HepG2 (cell line): Measurements from ENCODE around the gene PDE3B. TPM values are rescaled to one million over a fixed set of nuclear protein-coding genes. Genes with fewer than 3 reads are reported as not detected.

Source experiments
- ARID5B ChIP-seq: IDR thresholded peaks from 2 replicates; pipeline ENCODE4 v1.4.0; 2020; ENCODE audit warnings: mild to moderate bottlenecking, missing genetic modification reagents
- EP300 ChIP-seq, 3 experiments: sonication (generic) in 1 of 3; formaldehyde crosslinking in 1 of 3; IDR thresholded peaks; 2 replicates each; pipeline versions ENCODE4 v1.5.1 to v1.6.1; 2011 to 2020; ENCODE audit warnings: low read depth in 2 of 3, low read length in 2 of 3, borderline replicate concordance in 1 of 3, improper control_type of control experiment in 1 of 3, mild to moderate bottlenecking in 1 of 3, missing genetic modification reagents in 1 of 3, moderate library complexity in 1 of 3
- MAFF ChIP-seq: IDR thresholded peaks from 2 replicates; pipeline ENCODE4 v1.6.1; 2011; ENCODE audit warnings: low read depth, low read length, improper control_type of control experiment
- MAFG ChIP-seq: sonication (generic); formaldehyde crosslinking; IDR thresholded peaks from 2 replicates; pipeline ENCODE4 v1.5.1; 2020; ENCODE audit warnings: mild to moderate bottlenecking, missing genetic modification reagents
- RBM39 ChIP-seq: fragments of 200-400 bp; formaldehyde crosslinking; IDR thresholded peaks from one replicate; pipeline ENCODE4 v1.6.1; 2018; ENCODE audit warnings: antibody characterized with exemption, mild to moderate bottlenecking, low read depth, low read length; ENCODE audit not compliant: poor library complexity, severe bottlenecking
- SKIL ChIP-seq: sonication (generic); formaldehyde crosslinking; IDR thresholded peaks from 2 replicates; pipeline ENCODE4 v1.8.0; 2022; ENCODE audit warnings: missing genetic modification reagents, mild to moderate bottlenecking, moderate library complexity, borderline replicate concordance
- SP4 ChIP-seq: sonication (generic); formaldehyde crosslinking; IDR thresholded peaks from 2 replicates; pipeline ENCODE4 v1.8.1; 2023; ENCODE audit warnings: mild to moderate bottlenecking, missing genetic modification reagents
- ZNF792 ChIP-seq: IDR thresholded peaks from 2 replicates; pipeline ENCODE4 v1.6.1; 2016
- polyA plus RNA-seq, 8 experiments: library from polyadenylated mRNA; depleted of rRNA in 3 of 8; stranded (reverse) in 7 of 8; unstranded in 1 of 8; fragments of >200 nt; fragmentation: Illumina TruSeq in 4 of 8; extraction: Trizol in 4 of 8; gene quantifications; 2 replicates each; pipeline versions ENCODE4 v1.2.1 to v1.2.3, GENCODE V29; 2011 to 2016; ENCODE audit warnings: low read depth in 4 of 8, missing spikeins in 1 of 8, mixed read lengths in 1 of 8; ENCODE audit not compliant: insufficient read depth in 1 of 8
- total RNA-seq, 5 experiments: library from RNA; depleted of rRNA; stranded (reverse); fragments of >200 nt; fragmentation: Illumina TruSeq; extraction: Trizol; gene quantifications; 2 replicates each; pipeline ENCODE4 v1.2.3, GENCODE V29; 2016; ENCODE audit warnings: low read depth in 1 of 5
- TF ChIP-seq, protein P1 (sequence below): sonication (generic); formaldehyde crosslinking; IDR thresholded peaks from one replicate; pipeline ENCODE4 v1.5.1; 2020; ENCODE audit warnings: mild to moderate bottlenecking, missing genetic modification reagents; ENCODE audit errors: not compliant biosample characterization
- TF ChIP-seq, protein P2 (sequence below): sonication (generic); formaldehyde crosslinking; IDR thresholded peaks from 2 replicates; pipeline ENCODE4 v1.9.0; 2021; ENCODE audit warnings: missing genetic modification reagents, borderline replicate concordance

PDE3B gene
- total and polyA plus RNA-seq, 2 of the 13 experiments (the other 11 are each of a cell fraction or from before 2014, with no cell fraction given): 14.1 to 26.5 TPM

DNA sequence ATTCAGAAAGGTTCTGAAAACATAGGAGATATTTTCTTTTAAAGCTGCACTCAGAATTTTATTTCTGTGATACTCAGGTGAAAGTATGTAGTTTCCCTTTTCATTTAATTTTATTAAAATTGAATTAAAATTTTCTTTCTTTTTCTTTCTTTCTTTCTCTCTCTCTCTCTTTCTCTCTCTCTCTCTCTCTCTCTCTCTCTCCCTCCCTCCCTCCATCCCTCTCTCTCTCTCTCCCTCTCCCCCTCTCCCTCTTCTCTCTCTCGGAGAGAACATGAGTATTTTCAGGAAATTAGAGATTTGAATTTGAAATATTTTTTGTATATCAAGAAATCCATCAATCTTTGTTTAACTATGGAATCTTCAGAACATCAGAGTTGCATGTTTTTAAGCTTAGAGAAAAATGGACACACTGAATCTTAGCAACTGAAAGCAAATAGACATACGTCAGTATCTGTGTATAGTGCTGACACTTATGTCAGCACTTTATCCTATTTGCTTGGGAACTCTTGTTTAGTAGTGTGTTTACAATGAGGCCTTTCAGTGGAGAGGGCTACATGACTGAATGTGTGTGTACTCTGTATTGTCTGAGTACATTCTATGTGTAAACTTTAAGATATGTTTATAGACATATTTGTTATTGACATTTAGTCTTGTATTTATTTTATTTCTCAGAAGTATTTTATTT is 44.5 kb downstream of the PDE3B start (continued):
- TF ChIP-seq SKIL: no peak
- TF ChIP-seq, protein P1, sequence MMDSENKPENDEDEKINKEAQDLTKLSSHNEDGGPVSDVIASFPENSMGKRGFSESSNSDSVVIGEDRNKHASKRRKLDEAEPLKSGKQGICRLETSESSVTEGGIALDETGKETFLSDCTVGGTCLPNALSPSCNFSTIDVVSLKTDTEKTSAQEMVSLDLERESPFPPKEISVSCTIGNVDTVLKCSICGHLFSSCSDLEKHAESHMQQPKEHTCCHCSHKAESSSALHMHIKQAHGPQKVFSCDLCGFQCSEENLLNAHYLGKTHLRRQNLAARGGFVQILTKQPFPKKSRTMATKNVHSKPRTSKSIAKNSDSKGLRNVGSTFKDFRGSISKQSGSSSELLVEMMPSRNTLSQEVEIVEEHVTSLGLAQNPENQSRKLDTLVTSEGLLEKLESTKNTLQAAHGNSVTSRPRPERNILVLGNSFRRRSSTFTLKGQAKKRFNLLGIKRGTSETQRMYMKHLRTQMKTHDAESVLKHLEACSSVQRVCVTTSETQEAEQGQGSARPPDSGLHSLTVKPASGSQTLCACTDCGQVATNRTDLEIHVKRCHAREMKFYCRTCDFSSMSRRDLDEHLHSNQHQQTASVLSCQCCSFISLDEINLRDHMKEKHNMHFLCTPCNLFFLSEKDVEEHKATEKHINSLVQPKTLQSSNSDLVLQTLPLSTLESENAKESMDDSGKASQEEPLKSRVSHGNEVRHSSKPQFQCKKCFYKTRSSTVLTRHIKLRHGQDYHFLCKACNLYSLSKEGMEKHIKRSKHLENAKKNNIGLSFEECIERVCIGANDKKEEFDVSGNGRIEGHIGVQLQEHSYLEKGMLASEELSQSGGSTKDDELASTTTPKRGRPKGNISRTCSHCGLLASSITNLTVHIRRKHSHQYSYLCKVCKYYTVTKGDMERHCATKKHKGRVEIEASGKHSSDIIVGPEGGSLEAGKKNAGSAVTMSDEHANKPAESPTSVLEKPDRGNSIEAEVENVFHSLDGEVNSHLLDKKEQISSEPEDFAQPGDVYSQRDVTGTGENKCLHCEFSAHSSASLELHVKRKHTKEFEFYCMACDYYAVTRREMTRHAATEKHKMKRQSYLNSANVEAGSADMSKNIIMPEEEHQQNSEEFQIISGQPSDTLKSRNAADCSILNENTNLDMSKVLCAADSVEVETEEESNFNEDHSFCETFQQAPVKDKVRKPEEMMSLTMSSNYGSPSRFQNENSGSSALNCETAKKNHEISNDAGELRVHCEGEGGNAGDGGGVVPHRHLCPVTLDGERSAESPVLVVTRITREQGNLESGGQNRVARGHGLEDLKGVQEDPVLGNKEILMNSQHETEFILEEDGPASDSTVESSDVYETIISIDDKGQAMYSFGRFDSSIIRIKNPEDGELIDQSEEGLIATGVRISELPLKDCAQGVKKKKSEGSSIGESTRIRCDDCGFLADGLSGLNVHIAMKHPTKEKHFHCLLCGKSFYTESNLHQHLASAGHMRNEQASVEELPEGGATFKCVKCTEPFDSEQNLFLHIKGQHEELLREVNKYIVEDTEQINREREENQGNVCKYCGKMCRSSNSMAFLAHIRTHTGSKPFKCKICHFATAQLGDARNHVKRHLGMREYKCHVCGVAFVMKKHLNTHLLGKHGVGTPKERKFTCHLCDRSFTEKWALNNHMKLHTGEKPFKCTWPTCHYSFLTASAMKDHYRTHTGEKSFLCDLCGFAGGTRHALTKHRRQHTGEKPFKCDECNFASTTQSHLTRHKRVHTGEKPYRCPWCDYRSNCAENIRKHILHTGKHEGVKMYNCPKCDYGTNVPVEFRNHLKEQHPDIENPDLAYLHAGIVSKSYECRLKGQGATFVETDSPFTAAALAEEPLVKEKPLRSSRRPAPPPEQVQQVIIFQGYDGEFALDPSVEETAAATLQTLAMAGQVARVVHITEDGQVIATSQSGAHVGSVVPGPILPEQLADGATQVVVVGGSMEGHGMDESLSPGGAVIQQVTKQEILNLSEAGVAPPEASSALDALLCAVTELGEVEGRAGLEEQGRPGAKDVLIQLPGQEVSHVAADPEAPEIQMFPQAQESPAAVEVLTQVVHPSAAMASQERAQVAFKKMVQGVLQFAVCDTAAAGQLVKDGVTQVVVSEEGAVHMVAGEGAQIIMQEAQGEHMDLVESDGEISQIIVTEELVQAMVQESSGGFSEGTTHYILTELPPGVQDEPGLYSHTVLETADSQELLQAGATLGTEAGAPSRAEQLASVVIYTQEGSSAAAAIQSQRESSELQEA (CRISPR knock-in tag): no peak
- TF ChIP-seq EP300 (IDR thresholded peaks at IDR 0.05; ENCODE audit: low read depth in 2 of 2, low read length in 2 of 2): peak in 1 of 2 experiments; percentile 43; a peak in 1 of 4 replicates
- TF ChIP-seq EP300 (CRISPR knock-in tag; IDR thresholded peaks at IDR 0.05; ENCODE audit: borderline replicate concordance): no peak
- peak; percentile 82 for TF ChIP-seq ARID5B (CRISPR knock-in tag)
- TF ChIP-seq, protein P2, sequence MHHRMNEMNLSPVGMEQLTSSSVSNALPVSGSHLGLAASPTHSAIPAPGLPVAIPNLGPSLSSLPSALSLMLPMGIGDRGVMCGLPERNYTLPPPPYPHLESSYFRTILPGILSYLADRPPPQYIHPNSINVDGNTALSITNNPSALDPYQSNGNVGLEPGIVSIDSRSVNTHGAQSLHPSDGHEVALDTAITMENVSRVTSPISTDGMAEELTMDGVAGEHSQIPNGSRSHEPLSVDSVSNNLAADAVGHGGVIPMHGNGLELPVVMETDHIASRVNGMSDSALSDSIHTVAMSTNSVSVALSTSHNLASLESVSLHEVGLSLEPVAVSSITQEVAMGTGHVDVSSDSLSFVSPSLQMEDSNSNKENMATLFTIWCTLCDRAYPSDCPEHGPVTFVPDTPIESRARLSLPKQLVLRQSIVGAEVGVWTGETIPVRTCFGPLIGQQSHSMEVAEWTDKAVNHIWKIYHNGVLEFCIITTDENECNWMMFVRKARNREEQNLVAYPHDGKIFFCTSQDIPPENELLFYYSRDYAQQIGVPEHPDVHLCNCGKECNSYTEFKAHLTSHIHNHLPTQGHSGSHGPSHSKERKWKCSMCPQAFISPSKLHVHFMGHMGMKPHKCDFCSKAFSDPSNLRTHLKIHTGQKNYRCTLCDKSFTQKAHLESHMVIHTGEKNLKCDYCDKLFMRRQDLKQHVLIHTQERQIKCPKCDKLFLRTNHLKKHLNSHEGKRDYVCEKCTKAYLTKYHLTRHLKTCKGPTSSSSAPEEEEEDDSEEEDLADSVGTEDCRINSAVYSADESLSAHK (CRISPR knock-in tag): no peak
- no peak for TF ChIP-seq MAFG
- TF ChIP-seq RBM39: no peak
- no peak for TF ChIP-seq ZNF792 (CRISPR knock-in tag)
- TF ChIP-seq SP4 (CRISPR knock-in tag): no peak
- peak; percentile 92 for TF ChIP-seq MAFF
